A673 (cell line): ENCODE data around the gene CNFN. TPM values are rescaled to one million over a fixed set of nuclear protein-coding genes. Genes with fewer than 3 reads are reported as not detected.

Experiments used
- BruUV-seq: library from RNA; stranded (reverse); fragments of 400-500 nt; replicated peaks from 2 replicates; lab custom pipeline; 2021; lab: Mats Ljungman, UMichigan
- CTCF ChIA-PET: fragments of 300-600 bp; sonication (Branson Sonifier 250); formaldehyde crosslinking; loops from one replicate; lab custom pipeline; 2022; ENCODE audit warnings: antibody characterized with exemption; lab: Charles Lee
- POLR2A ChIA-PET: fragments of 300-600 bp; sonication (Branson Sonifier 250); formaldehyde crosslinking; loops from one replicate; lab custom pipeline; 2022; ENCODE audit warnings: antibody characterized with exemption; ENCODE audit not compliant: low non-redundant PET; lab: Charles Lee
- DNase-seq: peaks from one replicate; pipeline ENCODE4 v3.0.0-alpha.2; 2015; ENCODE audit warnings: low spot score
- H3K27ac ChIP-seq: fragments of 200-600 bp; sonication (generic); 2 replicates; pipeline ENCODE4 v1.5.1; 2016; ENCODE audit warnings: mixed run types, low read depth, mild to moderate bottlenecking, mixed read lengths, antibody characterized with exemption, low read length; ENCODE audit not compliant: poor library complexity, severe bottlenecking
- H3K27me3 ChIP-seq: fragments of 200-600 bp; sonication (generic); replicated peaks from 2 replicates; pipeline ENCODE4 v1.6.1; 2017; ENCODE audit warnings: mixed run types, low read depth, mild to moderate bottlenecking, mixed read lengths, antibody characterized with exemption, low read length; ENCODE audit not compliant: insufficient read depth, poor library complexity
- H3K36me3 ChIP-seq: fragments of 200-600 bp; sonication (generic); 2 replicates; pipeline ENCODE4 v1.6.1; 2016; ENCODE audit warnings: mixed run types, mild to moderate bottlenecking, mixed read lengths, antibody characterized with exemption, low read length; ENCODE audit not compliant: insufficient read depth, poor library complexity, severe bottlenecking
- H3K4me1 ChIP-seq: fragments of 200-600 bp; sonication (generic); 2 replicates; pipeline ENCODE4 v1.6.1; 2017; ENCODE audit warnings: mixed run types, mild to moderate bottlenecking, mixed read lengths, antibody characterized with exemption, low read length; ENCODE audit not compliant: insufficient read depth, poor library complexity, severe bottlenecking
- H3K4me3 ChIP-seq: fragments of 200-600 bp; sonication (generic); 2 replicates; pipeline ENCODE4 v1.5.1; 2016; ENCODE audit warnings: low read depth, mixed run types, mild to moderate bottlenecking, mixed read lengths, low read length; ENCODE audit not compliant: poor library complexity, severe bottlenecking
- H3K9me3 ChIP-seq: fragments of 200-600 bp; sonication (generic); 2 replicates; pipeline ENCODE4 v1.6.1; 2016; ENCODE audit warnings: mixed run types, low read depth, mild to moderate bottlenecking, mixed read lengths, antibody characterized with exemption, low read length; ENCODE audit not compliant: poor library complexity, severe bottlenecking
- EZH2 ChIP-seq: fragments of 200-600 bp; sonication (generic); IDR thresholded peaks from 2 replicates; pipeline ENCODE4 v1.6.1; 2017; ENCODE audit warnings: borderline replicate concordance, low read depth, mild to moderate bottlenecking, mixed read lengths, antibody characterized with exemption, low read length; ENCODE audit not compliant: poor library complexity, severe bottlenecking
- intact Hi-C: fragments of 100-400 bp; cut with micrococcal nuclease; formaldehyde crosslinking; loops from one replicate; pipeline ENCODE4 v1.10.0; 2022; ENCODE audit not compliant: unreplicated experiment
- total RNA-seq: library from RNA; stranded (reverse); gene quantifications from 2 replicates; pipeline ENCODE4 v1.2.3, GENCODE V29; 2021
- TF ChIP-seq, protein P1 (sequence below): fragments of 300-800, 200-600 bp; sonication (generic); conservative IDR thresholded peaks from 2 replicates; pipeline ENCODE4 v1.5.1; 2017; ENCODE audit warnings: low read depth, mild to moderate bottlenecking, antibody characterized with exemption, low read length, moderate library complexity, mixed read lengths

Gene CNFN
- total RNA-seq, 1 experiment from 2014 or later = not detected

DNA sequence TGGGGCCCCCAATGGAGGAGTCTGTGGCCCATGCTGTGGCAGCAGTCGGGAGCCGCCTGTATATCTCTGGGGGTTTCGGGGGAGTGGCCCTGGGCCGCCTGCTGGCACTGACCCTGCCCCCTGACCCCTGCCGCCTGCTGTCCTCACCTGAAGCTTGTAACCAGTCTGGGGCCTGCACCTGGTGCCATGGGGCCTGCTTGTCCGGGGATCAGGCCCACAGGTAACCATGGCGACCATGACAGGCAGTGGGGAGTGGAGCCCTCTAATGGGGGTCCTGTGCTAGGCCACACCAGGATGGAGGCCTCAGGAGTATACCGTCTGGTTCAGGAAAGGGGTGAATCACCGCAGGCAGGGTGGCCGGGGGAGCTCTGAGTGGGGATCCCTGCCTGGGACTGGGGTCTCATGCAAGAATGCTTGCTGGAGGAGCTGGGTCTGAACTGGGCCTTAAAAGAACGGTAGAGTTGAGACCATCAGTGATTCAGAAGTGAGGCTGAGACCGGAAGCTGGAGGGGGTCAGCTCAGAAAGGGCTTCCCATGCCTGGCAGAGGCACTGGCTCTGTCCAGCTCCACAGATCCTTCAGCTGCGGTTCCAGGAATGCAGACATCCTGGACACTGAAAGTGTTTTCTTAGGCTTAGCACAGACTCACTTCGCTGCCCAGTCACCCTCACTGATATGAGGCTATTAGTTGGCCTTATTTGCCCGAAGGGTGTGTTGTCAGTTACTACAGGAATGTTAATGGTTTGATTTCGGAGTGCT is 29.1 kb downstream of the CNFN start:
- Histone ChIP-seq H3K4me3 (no peak overlapping the region), H3K9me3 (peaks cover 5% of the 10 kb centered on the region), H3K36me3 (peaks cover 18% of the 10 kb centered on the region), H3K4me1 (no peaks in the 10 kb centered on the region), H3K27ac (no peak overlapping the region), H3K27me3 (no peaks in the 10 kb centered on the region)
- ChIA-PET POLR2A (no interaction called here), CTCF (interaction anchor here (0.6 kb wide), 1 partner anchor 12 kb away, joined by 3 read pairs; no protein-coding TSS in a partner anchor)
- BruUV-seq = no TSS peak
- intact Hi-C loops = no loop called here
- DNase-seq = no peak
- TF ChIP-seq EZH2 = no peak
- TF ChIP-seq, protein P1, sequence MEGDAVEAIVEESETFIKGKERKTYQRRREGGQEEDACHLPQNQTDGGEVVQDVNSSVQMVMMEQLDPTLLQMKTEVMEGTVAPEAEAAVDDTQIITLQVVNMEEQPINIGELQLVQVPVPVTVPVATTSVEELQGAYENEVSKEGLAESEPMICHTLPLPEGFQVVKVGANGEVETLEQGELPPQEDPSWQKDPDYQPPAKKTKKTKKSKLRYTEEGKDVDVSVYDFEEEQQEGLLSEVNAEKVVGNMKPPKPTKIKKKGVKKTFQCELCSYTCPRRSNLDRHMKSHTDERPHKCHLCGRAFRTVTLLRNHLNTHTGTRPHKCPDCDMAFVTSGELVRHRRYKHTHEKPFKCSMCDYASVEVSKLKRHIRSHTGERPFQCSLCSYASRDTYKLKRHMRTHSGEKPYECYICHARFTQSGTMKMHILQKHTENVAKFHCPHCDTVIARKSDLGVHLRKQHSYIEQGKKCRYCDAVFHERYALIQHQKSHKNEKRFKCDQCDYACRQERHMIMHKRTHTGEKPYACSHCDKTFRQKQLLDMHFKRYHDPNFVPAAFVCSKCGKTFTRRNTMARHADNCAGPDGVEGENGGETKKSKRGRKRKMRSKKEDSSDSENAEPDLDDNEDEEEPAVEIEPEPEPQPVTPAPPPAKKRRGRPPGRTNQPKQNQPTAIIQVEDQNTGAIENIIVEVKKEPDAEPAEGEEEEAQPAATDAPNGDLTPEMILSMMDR = no peak

DNA sequence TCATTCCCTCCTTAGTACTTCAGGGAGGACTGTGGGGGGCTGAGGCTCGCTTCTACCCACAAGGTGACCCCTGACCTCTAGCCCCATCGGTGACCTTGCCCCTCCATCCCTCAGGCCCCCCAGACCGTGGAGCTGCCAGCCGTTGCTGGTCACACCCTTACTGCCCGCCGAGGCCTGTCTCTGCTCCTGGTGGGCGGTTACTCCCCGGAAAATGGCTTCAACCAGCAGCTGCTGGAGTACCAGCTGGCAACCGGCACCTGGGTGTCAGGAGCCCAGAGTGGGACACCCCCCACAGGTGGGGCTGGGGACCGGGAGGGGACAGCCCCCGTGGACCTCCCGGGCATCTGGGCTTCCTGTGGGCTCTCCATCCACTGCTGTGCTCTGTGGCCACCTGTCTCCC is 32.8 kb downstream of the CNFN start:
- no peak for DNase-seq
- H3K4me3 ChIP-seq = no peak overlapping the region
- POLR2A ChIA-PET = no interaction called here
- no peak for TF ChIP-seq EZH2
- TF ChIP-seq, protein P1 = no peak
- H3K36me3 ChIP-seq = peaks cover 5% of the 10 kb centered on the region
- CTCF ChIA-PET = no interaction called here
- intact Hi-C loops = no loop called here
- H3K4me1 ChIP-seq = no peaks in the 10 kb centered on the region
- no peaks in the 10 kb centered on the region for H3K9me3 ChIP-seq
- no peaks in the 10 kb centered on the region for H3K27me3 ChIP-seq
- no TSS peak for BruUV-seq
- no peak overlapping the region for H3K27ac ChIP-seq

GRCh38 chr19:42356686-42357085 is 33.4 kb downstream of the CNFN start:
- Histone ChIP-seq H3K36me3 (peaks cover 5% of the 10 kb centered on the region), H3K4me1 (no peaks in the 10 kb centered on the region), H3K9me3 (no peaks in the 10 kb centered on the region), H3K4me3 (no peak overlapping the region), H3K27ac (no peak overlapping the region), H3K27me3 (no peaks in the 10 kb centered on the region)
- TF ChIP-seq, protein P1 = no peak
- TF ChIP-seq EZH2 = no peak
- no peak for DNase-seq
- no TSS peak for BruUV-seq
- ChIA-PET CTCF (no interaction called here), POLR2A (interaction anchor here (0.5 kb wide), 1 partner anchor 23 kb away, joined by 5 read pairs; no protein-coding TSS in a partner anchor)
- intact Hi-C loops = no loop called here
